HG03520 (cell line): Measurements from ENCODE around the gene CDK6.

Source experiments
- ATAC-seq: cut with Tn5 transposase; IDR thresholded peaks from one replicate; pipeline ENCODE4 v1.9.1; 2021; ENCODE audit warnings: mild to moderate bottlenecking, moderate library complexity; ENCODE audit not compliant: unreplicated experiment

CDK6 gene

GRCh38 chr7:92740700-92741126 is 95.7 kb downstream of the CDK6 start:
- no peak for ATAC-seq

DNA sequence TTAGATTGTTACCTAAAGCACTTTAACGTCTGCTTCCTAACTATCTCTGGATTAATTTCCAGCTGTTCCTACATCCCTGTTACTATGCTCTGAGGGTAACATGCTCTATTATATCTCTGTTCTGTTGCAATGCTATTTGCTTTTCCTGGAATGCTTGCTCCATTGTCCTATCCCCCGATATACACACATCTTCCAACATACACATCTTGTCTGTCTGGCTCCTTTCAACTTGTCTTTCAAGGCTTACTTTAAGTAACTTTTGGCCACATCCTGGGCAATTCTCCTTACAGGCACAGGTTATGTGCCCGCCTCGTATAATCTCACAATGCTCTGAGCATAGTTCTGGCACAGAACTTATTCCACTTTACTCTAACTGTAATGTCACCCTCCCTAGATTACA is 96.2 kb downstream of the CDK6 start:
- ATAC-seq, result no peak

DNA sequence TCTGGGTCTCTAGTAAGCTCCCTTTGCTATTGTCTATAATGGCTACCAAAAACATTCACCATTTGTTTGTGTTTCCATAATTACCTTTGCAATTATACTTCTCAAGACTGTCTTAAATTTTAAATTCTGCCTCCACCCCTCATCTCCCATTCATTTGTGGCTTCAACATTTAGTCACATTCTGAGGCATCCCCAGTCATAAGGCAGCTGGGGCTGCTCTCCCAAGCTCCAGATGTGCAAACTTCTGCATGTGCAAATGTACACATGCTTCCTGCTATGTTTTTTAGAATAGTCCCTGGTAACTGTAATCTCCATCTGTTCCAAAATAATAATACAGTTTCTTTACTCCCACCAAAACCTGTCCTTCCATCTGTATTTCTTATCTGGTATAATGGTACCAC is 97.3 kb downstream of the CDK6 start:
- ATAC-seq, result no peak

GRCh38 chr7:92737706-92738105 is 98.7 kb downstream of the CDK6 start:
- peak; percentile 89 for ATAC-seq

GRCh38 chr7:92736870-92737269 is 99.5 kb downstream of the CDK6 start:
- ATAC-seq, result no peak

DNA sequence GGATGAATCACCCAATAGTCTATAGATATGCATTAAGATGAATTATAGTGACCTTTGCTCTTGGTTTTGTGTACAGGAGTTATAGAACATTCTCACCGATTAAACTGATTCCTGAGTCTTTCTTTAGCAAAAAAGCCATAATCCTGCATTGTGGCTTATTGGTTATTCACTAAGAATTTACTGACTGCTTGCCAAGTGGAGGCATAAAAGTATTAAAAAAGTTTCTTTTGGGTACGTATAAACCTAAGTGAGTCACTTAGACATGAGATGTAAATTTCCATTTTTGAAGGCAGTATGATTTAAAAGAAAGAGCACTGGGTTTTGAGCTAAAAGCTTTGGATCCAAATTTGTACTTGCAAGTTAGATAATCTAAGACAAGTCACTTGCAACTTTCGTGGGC is 100.7 kb downstream of the CDK6 start:
- ATAC-seq, result no peak

- no peak for ATAC-seq
These were observed 103.9 kb downstream of the CDK6 start for GRCh38 chr7:92732316-92733036.

DNA sequence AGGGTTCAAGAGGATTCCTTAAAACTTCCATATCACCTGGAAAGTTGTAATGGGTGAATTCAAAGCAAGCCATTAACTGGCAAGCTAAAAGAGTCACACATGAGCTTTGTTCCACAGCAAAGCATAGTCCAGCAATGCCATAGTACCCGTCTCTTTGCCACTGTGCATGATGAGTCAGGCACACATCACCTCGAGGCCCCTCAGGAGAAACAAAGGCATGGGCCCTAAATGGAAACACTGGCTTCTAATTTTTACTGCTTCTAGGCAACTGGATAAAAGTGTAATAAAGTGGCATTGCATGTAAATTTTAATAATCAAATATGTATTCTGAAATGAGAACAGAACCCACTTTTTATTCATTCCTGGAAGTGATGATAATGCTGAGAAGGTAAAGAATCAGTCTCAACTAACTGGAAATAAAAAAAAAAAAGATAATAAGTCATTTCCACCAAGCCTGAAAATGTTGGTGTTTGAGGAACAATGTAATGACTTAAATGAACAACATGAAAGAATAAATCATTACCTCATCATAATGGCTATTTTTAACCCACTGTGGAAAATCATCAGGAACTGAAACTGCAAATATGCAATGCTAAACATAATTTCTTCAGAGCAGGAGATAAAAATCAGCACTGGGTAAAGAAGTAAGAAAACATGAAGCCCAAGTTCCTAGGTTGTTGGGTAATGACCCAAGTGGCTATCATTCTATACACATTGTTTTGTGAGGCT is 104.9 kb downstream of the CDK6 start:
- no peak for ATAC-seq

- no peak for ATAC-seq
These were observed 105.6 kb downstream of the CDK6 start for GRCh38 chr7:92730808-92731207.

GRCh38 chr7:92729751-92730150 is 106.6 kb downstream of the CDK6 start:
- no peak for ATAC-seq

DNA sequence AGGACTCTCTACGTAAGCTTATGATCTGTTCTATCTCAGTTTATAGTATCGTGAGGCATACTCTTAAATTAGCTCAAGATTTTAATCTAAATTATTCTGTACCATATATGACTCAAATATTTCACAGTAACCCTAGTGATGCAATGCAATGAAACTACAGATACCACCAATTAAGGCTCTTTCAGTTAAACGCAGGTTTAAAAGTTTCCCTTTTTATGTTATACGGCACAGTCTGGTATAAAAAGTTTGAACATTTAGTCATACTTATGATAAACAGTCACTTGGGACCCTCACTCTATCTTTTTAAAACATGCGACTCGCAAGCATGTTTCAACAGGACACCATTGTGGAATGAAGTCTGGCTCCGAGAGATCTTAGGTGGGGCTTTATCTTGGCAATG is 107.2 kb downstream of the CDK6 start:
- ATAC-seq, result no peak

- ATAC-seq, result no peak
These were observed 108.6 kb downstream of the CDK6 start for GRCh38 chr7:92727755-92728154.

DNA sequence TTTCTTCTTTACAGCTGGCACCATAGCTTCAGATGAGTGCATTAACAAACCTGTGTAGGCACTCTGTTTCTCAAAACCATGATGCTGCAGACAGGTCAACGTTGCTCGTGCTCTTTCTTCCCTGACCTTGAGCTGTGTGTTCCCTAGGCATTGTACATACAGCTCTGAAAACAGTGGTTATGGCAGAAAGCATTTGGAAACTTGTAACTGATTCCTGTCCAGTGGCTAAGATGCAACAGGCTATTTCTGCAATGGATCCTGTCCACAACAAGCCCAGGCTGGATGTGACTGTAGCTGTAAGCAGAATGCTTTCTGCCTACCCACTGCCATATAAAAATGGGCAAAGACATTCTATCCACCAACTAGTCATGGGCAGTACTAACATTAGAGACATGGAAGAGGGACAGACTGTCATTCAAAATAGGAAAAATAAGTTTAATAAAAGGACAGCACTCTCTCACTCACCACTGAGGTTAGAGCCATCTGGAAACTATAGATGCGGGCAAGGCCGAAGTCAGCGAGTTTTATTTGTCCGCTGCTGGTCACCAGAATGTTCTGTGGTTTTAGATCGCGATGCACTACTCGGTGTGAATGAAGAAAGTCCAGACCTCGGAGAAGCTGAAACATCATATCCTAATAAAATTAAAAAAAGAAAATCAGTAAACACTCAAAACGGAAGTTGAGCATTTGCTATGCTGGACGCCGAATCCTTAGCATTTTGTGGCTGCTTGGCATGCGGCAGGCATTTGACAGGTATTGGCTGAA is 111.0 kb downstream of the CDK6 start:
- ATAC-seq, result no peak

- no peak for ATAC-seq
These were observed 112.4 kb downstream of the CDK6 start for GRCh38 chr7:92723943-92724342.

- ATAC-seq, result no peak
These were observed 113.2 kb downstream of the CDK6 start for GRCh38 chr7:92723205-92723604.

DNA sequence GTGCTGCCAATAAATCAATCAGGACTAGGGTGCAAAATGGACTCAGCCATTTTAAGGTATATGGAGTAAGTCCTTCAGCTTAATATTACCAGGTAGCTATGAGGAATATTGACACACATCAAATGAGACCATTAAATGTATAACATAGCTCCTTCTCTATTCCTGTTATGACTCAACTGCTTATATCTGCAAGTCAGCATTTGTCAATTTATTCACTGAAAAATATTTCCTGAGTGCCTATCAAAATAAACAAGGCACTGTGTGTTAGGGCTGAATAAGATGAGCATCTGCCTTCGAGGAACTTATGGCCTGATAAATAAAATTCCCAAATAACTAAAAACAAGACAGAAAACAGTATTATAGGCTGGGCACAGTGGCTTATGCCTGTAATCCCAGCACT is 113.8 kb downstream of the CDK6 start:
- no peak for ATAC-seq

DNA sequence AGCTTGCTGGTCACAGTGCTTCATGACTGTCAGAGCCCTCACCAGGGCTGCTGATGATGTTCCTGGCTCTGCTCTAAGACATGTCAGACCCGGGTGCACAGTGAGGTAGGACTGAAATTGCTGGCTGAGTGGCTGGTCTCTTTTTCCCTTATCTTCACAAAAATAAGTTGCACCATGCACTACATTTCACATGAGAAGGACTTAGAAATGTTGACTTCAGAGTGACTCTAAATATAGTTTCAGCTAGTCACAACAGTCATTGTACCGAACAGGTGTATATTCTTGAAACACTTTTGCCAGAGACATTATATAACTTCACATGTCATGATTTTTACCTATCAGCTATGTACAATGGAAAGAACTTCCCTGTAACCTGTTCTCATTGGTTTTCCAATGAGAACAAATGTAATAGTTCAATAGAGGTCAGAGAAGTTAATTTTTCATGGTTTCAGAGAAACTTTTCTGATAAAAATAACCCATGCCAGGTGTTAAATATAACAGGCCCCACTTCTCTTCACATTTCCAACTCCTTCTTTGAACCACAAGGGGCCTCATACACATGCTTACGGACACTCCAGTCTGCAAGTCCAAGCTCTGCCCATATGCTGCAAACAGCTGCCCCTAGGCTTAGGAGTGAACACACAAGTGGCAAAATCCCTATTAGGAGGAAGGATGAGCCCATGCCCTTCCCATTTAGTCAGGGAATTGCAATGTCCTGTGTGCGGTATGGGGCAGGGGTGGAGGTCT is 115.6 kb downstream of the CDK6 start:
- peak; percentile 49 for ATAC-seq

DNA sequence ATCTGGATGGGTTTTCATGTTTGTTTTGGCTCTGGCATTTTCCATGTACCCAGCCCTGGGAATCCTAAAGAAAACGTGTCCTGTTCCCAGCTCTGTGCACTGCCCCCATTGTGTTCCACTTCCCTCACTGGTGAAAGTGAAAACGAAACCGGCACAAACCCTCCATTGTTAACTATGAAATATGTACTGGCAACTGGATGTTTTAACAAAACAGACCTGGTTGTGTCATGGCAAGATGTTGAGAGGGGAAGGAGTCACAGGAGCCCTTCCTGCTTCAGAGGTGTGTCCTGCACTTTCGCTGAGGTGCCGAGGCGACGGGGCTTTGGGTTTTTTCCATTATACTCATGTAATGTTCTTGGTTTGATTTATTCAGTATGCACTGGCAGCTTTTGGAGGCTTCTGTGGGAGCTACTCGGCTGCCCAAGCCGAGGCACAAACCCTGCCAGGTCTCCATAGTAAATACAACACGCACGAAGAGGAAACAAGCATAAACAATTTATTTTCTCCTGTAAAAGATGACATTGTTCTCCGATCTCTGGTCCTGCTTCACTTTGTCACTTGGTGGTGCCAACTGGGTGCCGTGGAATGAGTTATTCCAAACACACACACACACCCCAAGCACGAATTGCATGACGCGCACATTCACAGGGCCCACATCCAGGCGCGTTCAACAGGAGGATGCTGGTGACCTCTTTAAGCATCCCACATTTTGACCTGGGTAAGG is 118.2 kb downstream of the CDK6 start:
- peak; percentile 26 for ATAC-seq

DNA sequence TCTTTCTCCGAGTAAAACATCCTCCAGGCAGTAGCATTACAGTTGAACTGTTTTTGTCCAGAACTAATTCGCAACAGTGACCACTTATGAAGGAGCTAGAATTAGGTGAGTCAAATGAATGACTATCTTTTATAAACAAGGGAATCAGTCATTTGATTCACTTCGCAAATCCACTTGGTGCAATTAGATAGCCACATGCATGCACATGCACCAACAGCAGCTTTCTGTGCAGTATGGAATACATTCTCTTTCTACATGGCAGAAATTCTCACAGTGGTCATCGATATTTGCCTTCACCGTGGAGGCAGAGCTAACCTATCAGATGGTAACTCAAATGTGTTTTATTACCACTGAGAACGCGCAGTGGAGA is 118.8 kb downstream of the CDK6 start:
- no peak for ATAC-seq

DNA sequence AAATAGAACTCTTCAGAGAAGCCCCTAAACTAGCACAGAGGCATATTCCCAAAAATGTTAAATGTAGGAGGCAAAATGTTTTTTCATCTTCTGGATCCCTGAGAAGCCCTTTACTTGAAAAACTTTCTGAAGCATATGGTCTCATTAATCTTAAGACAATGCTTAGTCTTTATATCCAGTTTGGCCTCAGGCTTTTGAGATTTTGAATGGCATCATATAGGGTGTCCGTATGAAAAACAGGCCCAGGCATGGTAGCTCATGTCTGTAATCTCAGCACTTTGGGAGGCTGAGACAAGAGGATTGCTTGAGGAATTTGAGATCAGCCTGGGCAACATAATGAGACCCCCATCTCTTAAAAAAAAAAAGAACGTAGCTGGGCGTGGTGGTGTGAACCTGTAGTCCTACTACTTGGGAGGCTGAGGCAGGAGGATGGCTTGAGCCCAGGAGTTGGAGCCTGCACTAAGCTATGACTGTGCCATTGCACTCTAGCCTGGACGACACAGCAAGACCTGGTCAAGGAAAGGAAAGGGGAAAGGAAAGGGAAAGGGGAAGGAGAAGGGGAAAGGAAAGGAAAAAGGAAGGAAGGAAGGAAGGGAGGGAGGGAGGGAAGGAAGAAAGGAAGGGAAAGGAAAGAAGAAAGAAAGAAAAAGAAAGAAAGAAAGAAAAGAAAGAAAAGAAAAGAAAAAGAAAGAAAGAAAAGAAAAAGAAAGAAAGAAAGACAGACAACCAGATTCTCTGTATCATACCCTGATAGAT is 119.4 kb downstream of the CDK6 start:
- no peak for ATAC-seq
